GM12873 (cell line): ENCODE results near the gene PEDS1.

Experiments
- TF ChIP-seq, protein P1 (sequence below): IDR thresholded peaks from 2 replicates; pipeline ENCODE4 v1.5.1; 2012; ENCODE audit warnings: low read depth, mild to moderate bottlenecking, moderate library complexity, low read length, control low read depth; ENCODE audit not compliant: insufficient read depth; ENCODE audit errors: missing control alignments

The PEDS1 gene

DNA sequence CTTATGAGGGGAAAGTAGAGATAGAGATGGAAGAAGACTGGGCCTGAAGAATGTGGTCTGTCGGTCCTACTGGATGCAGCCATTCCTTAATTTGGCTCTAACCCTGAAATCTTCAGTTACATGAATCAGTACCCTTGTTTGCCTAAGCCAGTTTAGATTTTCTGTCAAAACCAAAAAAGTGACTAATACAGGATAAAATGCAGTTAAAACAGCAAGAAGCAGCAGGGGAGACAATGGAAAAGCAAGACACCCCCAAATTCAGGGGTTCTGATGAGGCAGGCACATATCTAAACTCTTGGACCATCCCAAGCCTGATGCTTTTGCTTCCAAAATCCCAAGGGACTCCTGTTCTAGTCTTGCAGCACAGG lies 23.2 kb downstream of the PEDS1 start:
- TF ChIP-seq, protein P1, sequence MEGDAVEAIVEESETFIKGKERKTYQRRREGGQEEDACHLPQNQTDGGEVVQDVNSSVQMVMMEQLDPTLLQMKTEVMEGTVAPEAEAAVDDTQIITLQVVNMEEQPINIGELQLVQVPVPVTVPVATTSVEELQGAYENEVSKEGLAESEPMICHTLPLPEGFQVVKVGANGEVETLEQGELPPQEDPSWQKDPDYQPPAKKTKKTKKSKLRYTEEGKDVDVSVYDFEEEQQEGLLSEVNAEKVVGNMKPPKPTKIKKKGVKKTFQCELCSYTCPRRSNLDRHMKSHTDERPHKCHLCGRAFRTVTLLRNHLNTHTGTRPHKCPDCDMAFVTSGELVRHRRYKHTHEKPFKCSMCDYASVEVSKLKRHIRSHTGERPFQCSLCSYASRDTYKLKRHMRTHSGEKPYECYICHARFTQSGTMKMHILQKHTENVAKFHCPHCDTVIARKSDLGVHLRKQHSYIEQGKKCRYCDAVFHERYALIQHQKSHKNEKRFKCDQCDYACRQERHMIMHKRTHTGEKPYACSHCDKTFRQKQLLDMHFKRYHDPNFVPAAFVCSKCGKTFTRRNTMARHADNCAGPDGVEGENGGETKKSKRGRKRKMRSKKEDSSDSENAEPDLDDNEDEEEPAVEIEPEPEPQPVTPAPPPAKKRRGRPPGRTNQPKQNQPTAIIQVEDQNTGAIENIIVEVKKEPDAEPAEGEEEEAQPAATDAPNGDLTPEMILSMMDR: no peak

DNA sequence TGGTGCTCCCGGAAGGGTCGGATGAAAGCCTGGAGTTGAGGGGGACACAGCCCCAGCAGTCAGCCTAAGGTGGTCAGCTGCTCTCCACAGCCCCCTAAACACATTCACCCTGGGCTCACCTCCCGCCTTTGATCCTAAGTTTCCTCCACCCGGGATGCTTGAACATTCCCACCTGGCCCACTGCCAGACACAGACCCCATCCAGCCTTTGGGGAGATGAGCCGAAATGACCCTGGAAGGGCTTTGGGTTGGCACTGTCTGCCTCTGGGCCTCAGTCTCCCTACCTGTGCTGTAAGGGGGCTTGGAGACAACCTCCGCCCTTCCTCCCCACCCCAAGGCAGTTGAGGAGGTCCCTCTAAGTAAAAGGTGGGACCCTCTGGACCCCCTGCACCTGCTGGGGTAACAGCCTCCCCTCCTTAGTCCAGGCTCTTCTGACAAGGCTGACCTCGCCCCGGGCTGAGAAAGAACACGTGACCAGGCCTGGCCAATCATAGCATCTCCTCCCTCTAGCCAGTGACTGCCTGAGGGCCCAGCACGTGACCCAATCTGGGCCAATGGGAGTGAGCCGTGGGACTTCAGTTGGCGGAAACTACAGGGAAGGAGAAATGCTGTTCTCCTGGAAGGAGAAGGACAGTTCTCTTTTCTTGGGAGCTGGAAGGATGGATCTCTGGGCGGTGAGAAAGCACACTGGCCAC lies 23.7 kb downstream of the PEDS1 start:
- TF ChIP-seq, protein P1: no peak

DNA sequence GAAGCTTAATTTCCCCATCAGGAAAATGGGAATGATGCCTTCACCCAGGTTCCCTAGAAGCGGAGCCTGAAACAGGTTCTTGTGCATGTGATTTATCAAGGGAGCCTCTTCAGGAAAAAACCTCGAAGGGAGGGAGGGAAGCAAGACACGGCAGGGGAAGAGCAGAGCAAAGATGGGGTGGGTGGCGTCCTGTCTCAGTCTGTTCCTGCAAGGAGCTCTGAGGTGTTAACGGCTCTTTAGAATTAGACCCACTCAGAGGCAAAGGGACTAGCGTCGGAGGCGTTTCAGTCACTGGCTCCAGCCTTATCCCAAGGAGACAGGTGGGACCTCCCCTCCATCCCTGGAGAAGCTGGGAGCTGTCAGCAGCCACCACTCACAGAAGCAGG lies 25.0 kb downstream of the PEDS1 start:
- TF ChIP-seq, protein P1: no peak

DNA sequence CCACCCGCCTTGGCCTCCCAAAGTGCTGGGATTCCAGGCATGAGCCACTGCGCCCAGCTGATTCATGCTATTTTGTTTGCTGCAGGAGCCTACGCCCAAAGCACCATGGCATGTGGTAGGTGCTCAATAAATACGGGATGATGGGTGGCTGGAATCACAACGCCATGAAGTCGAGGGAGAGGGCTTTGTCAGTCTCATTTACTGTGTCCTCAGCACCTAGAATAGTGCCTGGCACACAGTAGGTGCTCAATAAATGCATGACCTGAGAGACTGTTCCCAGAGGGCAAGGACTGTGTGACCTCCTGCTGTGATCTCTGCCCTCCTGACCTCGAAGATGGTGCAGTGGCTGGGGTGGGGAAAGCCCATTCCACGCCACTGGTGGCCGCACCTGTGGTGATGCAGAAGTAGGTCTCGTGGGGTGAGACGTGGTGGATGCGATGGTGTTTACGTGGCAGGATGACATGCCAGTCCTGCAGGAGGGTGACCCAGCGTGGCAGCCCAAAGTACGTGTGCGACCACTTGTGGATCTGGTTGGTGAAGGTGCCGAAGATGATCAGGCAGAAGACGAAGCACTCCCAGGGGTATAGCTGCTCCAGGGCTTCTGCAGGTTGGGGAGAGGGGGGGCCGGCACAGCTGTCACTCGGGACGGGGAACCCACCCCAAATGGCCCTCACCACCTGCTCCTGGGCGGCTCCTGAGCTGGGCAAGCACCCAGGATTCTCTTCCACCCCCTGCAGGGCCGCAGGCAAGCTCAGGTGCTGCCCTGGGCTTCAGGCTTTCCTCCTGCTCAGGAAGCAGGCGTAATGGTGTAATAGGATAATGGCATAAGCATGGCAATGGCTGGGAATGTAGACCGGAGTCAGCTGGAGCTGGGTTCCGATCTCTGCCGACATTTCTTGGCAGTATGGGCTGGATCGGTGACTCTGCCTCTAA lies 25.7 kb downstream of the PEDS1 start:
- TF ChIP-seq, protein P1: no peak

DNA sequence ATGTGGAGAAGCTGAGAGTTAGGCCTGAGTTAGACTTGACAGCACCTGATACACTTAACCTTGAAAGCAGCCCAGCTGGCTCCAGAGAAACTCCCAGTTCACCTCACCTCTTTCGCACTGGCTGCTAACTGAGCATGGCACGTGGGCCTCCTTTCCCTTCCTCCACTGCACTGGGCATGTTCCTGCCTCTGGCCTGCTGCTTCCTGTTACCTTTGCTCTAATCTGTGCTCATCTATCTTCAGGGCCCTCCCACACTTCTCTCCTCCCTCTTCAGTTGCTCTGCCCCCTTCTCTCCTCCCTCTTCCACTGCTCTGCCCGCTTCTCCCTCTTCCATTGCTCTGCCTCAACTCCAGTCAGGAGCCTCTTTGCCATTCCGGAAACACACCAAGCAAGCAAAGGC lies 26.9 kb downstream of the PEDS1 start:
- TF ChIP-seq, protein P1: no peak

DNA sequence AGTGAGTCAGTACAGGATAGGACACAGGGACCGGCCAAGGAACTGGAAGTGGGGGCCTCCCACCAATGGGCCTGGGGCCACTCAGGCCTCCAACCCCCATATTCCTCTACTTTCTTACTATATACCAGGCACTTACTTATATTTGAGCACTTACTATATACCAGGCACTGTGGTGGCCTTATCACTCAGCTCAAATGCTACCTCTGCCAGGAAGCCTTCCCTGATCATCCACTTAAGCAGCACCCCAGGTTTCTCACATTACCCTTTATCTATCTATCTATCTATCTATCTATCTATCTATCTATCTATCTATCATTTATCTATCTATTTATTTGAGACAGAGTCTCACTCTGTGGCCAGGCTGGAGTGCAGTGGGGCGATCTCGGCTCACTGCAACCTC lies 28.2 kb downstream of the PEDS1 start:
- TF ChIP-seq, protein P1: no peak

DNA sequence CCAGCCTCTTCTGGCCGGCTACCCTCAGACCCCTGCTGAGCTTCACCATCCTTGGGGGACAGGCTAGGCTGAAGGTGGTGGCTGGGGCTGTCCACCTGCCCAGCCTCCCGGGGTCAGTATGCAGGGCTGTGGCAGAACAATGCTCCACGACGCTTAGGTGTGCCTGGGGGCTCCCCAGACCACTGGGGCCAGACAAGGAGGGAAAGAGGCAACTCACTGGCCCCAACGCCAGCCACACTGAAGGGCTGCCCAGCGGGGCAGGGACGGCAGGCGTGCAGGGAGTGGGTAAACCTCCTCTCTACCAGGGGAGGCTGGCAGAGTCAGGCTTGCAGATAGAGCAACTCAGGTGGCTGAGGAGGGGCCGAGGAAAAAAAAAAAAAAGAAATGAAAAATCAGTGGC lies 29.0 kb downstream of the PEDS1 start:
- TF ChIP-seq, protein P1: no peak
